DND-41 (cell line): ENCODE results near the gene DLG2.

Source experiments
- ATAC-seq: fragments of 200-7000 bp; cut with Tn5 transposase; 3 replicates; pipeline ENCODE4 v1.9.1; 2021; ENCODE audit warnings: low read depth; ENCODE audit not compliant: insufficient read depth
- DNase-seq: peaks from one replicate; pipeline ENCODE4 v3.0.0-alpha.2; 2020
- H2AFZ ChIP-seq: 2 replicates; pipeline ENCODE4 v1.6.0; 2012; ENCODE audit warnings: low read depth, low read length
- H3K27ac ChIP-seq: 2 replicates; pipeline ENCODE4 v1.5.1; 2012; ENCODE audit warnings: low read length, inconsistent platforms
- H3K27me3 ChIP-seq: fragments of 200-600 bp; sonication (generic); 2 replicates; pipeline ENCODE4 v1.6.0; 2012; ENCODE audit warnings: low read length, mild to moderate bottlenecking, inconsistent platforms; ENCODE audit not compliant: insufficient read depth, poor library complexity
- H3K36me3 ChIP-seq: 2 replicates; pipeline ENCODE4 v1.5.1; 2012; ENCODE audit warnings: low read length, inconsistent platforms; ENCODE audit not compliant: insufficient read depth
- H3K4me1 ChIP-seq: 2 replicates; pipeline ENCODE4 v1.5.1; 2012; ENCODE audit warnings: mild to moderate bottlenecking, low read length; ENCODE audit not compliant: insufficient read depth
- H3K4me2 ChIP-seq: 2 replicates; pipeline ENCODE4 v1.6.0; 2012; ENCODE audit warnings: mild to moderate bottlenecking, moderate library complexity, low read length, inconsistent platforms; ENCODE audit not compliant: insufficient read depth
- H3K4me3 ChIP-seq, 2 experiments: fragments of 200-600 bp in 1 of 2; shearing (Covaris generic) in 1 of 2; 2 replicates each; pipeline ENCODE4 v1.5.1; 2012 to 2016; ENCODE audit warnings: inconsistent platforms in 2 of 2, low read length in 2 of 2, mild to moderate bottlenecking in 2 of 2, low read depth in 1 of 2, moderate library complexity in 1 of 2
- H3K79me2 ChIP-seq: 2 replicates; pipeline ENCODE4 v1.6.0; 2012; ENCODE audit warnings: low read length, inconsistent platforms; ENCODE audit not compliant: insufficient read depth
- H3K9ac ChIP-seq: 2 replicates; pipeline ENCODE4 v1.6.0; 2012; ENCODE audit warnings: low read depth, mild to moderate bottlenecking, inconsistent platforms, low read length, moderate library complexity
- H3K9me3 ChIP-seq: 2 replicates; pipeline ENCODE4 v1.5.1; 2012; ENCODE audit warnings: low read length, moderate library complexity, mild to moderate bottlenecking, inconsistent platforms; ENCODE audit not compliant: insufficient read depth, severe bottlenecking
- H4K20me1 ChIP-seq: 2 replicates; pipeline ENCODE4 v1.6.0; 2012; ENCODE audit warnings: low read length; ENCODE audit not compliant: insufficient read depth
- EZH2 ChIP-seq: IDR thresholded peaks from 3 replicates; pipeline ENCODE4 v1.6.1; 2012; ENCODE audit warnings: borderline replicate concordance, low read depth, mild to moderate bottlenecking, moderate library complexity, low read length, inconsistent platforms; ENCODE audit not compliant: severe bottlenecking
- TF ChIP-seq, protein P1 (sequence below): IDR thresholded peaks from 2 replicates; pipeline ENCODE4 v1.5.1; 2012; ENCODE audit warnings: borderline replicate concordance, low read length, moderate library complexity, mild to moderate bottlenecking; ENCODE audit not compliant: poor library complexity, severe bottlenecking; ENCODE audit errors: extremely low read depth

DLG2 gene

GRCh38 chr11:85086504-85087284, 540.5 kb downstream of the DLG2 start:
- Histone ChIP-seq H3K4me2 (no peak overlapping the region), H3K9ac (no peak overlapping the region), H3K27ac (no peak overlapping the region), H4K20me1 (no peaks in the 10 kb centered on the region), H3K79me2 (no peaks in the 10 kb centered on the region), H3K4me1 (no peaks in the 10 kb centered on the region), H3K36me3 (no peaks in the 10 kb centered on the region), H3K27me3 (no peaks in the 10 kb centered on the region), H3K4me3 (no peak overlapping the region), H2AFZ (no peak overlapping the region), H3K9me3 (no peaks in the 10 kb centered on the region)
- ATAC-seq = no peak
- TF ChIP-seq EZH2 = no peak
- TF ChIP-seq, protein P1, sequence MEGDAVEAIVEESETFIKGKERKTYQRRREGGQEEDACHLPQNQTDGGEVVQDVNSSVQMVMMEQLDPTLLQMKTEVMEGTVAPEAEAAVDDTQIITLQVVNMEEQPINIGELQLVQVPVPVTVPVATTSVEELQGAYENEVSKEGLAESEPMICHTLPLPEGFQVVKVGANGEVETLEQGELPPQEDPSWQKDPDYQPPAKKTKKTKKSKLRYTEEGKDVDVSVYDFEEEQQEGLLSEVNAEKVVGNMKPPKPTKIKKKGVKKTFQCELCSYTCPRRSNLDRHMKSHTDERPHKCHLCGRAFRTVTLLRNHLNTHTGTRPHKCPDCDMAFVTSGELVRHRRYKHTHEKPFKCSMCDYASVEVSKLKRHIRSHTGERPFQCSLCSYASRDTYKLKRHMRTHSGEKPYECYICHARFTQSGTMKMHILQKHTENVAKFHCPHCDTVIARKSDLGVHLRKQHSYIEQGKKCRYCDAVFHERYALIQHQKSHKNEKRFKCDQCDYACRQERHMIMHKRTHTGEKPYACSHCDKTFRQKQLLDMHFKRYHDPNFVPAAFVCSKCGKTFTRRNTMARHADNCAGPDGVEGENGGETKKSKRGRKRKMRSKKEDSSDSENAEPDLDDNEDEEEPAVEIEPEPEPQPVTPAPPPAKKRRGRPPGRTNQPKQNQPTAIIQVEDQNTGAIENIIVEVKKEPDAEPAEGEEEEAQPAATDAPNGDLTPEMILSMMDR = no peak
- no peak for DNase-seq

DNA sequence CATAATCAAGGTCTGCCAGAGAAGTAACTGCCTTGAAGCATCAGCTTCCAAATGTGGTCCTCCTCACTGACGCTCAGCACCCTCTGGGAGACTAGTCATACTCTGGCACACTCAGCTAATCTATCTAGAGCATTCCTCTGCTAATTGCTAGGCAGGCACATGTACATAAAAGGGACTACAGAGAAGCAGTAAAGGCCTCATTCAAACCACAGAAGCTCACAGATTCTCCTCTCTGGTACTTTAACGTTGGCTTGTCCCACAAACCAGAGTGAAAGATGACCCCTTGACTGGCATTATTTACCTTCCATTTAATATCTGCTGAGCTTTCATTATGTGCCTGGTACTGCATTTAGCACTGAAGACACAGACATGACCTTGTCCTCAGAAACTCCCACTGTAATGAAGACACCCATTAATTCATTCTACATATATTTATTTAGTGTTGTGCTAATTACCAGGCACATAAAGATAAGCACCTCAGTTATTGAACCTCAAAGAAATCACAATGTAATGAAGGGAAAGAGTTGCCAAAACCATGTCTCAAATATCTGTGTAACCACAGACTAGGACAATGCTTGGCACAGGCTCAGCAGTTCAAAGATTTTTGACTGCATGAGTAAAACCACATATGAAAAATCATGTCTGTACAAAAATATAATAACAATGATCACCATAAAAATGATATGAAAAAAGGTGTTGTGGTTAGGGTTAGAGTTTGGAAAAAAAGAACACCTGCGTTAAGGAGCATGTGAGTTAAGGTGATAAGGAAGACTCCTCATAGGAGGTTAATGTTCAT, 550.4 kb downstream of the DLG2 start:
- no peaks in the 10 kb centered on the region for H3K79me2 ChIP-seq
- H3K9ac ChIP-seq = no peak overlapping the region
- H3K4me3 ChIP-seq = no peak overlapping the region
- no peaks in the 10 kb centered on the region for H3K36me3 ChIP-seq
- no peak overlapping the region for H2AFZ ChIP-seq
- H4K20me1 ChIP-seq = no peaks in the 10 kb centered on the region
- no peak overlapping the region for H3K27ac ChIP-seq
- no peaks in the 10 kb centered on the region for H3K27me3 ChIP-seq
- no peak overlapping the region for H3K4me2 ChIP-seq
- ATAC-seq (no peak), DNase-seq (no peak)
- H3K9me3 ChIP-seq = no peaks in the 10 kb centered on the region
- no peaks in the 10 kb centered on the region for H3K4me1 ChIP-seq
- TF ChIP-seq, protein P1 = no peak
- TF ChIP-seq EZH2 = no peak

DNA sequence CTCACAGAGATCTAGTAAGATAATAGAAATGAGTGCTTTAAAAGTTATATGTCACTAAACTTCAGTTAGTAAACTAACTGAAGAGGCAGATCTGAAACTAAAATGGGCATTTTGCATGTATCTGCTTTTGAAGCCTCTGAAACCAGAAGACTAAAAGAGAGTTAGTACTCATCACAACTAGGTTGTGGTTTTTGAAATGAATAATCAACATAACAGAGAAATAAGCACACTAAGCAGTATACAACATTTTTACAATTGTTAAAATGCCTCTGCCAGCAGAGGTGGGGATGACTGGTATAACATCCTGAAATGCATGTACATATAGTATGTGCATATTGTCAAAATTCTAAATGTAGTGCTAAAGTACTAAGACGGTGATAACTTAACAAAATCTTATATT, 564.5 kb downstream of the DLG2 start:
- ATAC-seq (no peak), DNase-seq (no peak)
- Histone ChIP-seq H3K4me1 (no peaks in the 10 kb centered on the region), H3K9me3 (no peaks in the 10 kb centered on the region), H3K9ac (no peak overlapping the region), H4K20me1 (no peaks in the 10 kb centered on the region), H3K4me3 (no peak overlapping the region), H3K27me3 (no peaks in the 10 kb centered on the region), H3K27ac (no peak overlapping the region), H3K36me3 (no peaks in the 10 kb centered on the region), H3K4me2 (no peak overlapping the region), H3K79me2 (no peaks in the 10 kb centered on the region), H2AFZ (no peak overlapping the region)
- TF ChIP-seq, protein P1 = no peak
- TF ChIP-seq EZH2 = no peak
